ENCODE measurements around the gene SYNDIG1.

The SYNDIG1 gene

GRCh38 chr20:24566656-24567055, 97.2 kb downstream of the SYNDIG1 start:
- TF ChIP-seq CTCF (IDR thresholded peaks at IDR 0.05) = no peak
- Histone ChIP-seq H3K27ac (no peak overlapping the region), H3K4me3 (ENCODE audit: low read depth in 1 of 2, low read length in 1 of 2) (no peak overlapping the region), H3K4me1 (ENCODE audit: control insufficient read depth in 1 of 2, insufficient read depth in 1 of 2, low read depth in 1 of 2, low read length in 1 of 2) (no peaks in the 10 kb centered on the region), H3K36me3 (no peaks in the 10 kb centered on the region), H3K9me3 (no peaks in the 10 kb centered on the region), H3K27me3 (no peaks in the 10 kb centered on the region)

GRCh38 chr20:24567508-24567907, 98.1 kb downstream of the SYNDIG1 start:
- Histone ChIP-seq H3K4me1 (ENCODE audit: control insufficient read depth in 1 of 2, insufficient read depth in 1 of 2, low read depth in 1 of 2, low read length in 1 of 2) (no peaks in the 10 kb centered on the region), H3K9me3 (no peaks in the 10 kb centered on the region), H3K4me3 (ENCODE audit: low read depth in 1 of 2, low read length in 1 of 2) (no peak overlapping the region), H3K36me3 (no peaks in the 10 kb centered on the region), H3K27ac (no peak overlapping the region), H3K27me3 (no peaks in the 10 kb centered on the region)
- no peak for TF ChIP-seq CTCF (IDR thresholded peaks at IDR 0.05)

GRCh38 chr20:24568842-24569241, 99.4 kb downstream of the SYNDIG1 start:
- Histone ChIP-seq H3K9me3 (no peaks in the 10 kb centered on the region), H3K27ac (no peak overlapping the region), H3K4me1 (ENCODE audit: control insufficient read depth in 1 of 2, insufficient read depth in 1 of 2, low read depth in 1 of 2, low read length in 1 of 2) (no peaks in the 10 kb centered on the region), H3K4me3 (ENCODE audit: low read depth in 1 of 2, low read length in 1 of 2) (no peak overlapping the region), H3K36me3 (no peaks in the 10 kb centered on the region), H3K27me3 (no peaks in the 10 kb centered on the region)
- no peak for TF ChIP-seq CTCF (IDR thresholded peaks at IDR 0.05)

- no peaks in the 10 kb centered on the region for H3K9me3 ChIP-seq
- H3K4me1 ChIP-seq (ENCODE audit: control insufficient read depth in 1 of 2, insufficient read depth in 1 of 2, low read depth in 1 of 2, low read length in 1 of 2) = no peaks in the 10 kb centered on the region
- H3K36me3 ChIP-seq = no peaks in the 10 kb centered on the region
- H3K27me3 ChIP-seq = no peaks in the 10 kb centered on the region
- TF ChIP-seq CTCF (IDR thresholded peaks at IDR 0.05) = no peak
- no peak overlapping the region for H3K4me3 ChIP-seq (ENCODE audit: low read depth in 1 of 2, low read length in 1 of 2)
- no peak overlapping the region for H3K27ac ChIP-seq
Measured at GRCh38 chr20:24571159-24571558, 101.7 kb downstream of the SYNDIG1 start.

GRCh38 chr20:24572140-24572539, 102.7 kb downstream of the SYNDIG1 start:
- H3K4me3 ChIP-seq (ENCODE audit: low read depth in 1 of 2, low read length in 1 of 2) = no peak overlapping the region
- no peak for TF ChIP-seq CTCF (IDR thresholded peaks at IDR 0.05)
- no peaks in the 10 kb centered on the region for H3K36me3 ChIP-seq
- no peaks in the 10 kb centered on the region for H3K27me3 ChIP-seq
- no peaks in the 10 kb centered on the region for H3K9me3 ChIP-seq
- H3K27ac ChIP-seq = no peak overlapping the region
- no peaks in the 10 kb centered on the region for H3K4me1 ChIP-seq (ENCODE audit: control insufficient read depth in 1 of 2, insufficient read depth in 1 of 2, low read depth in 1 of 2, low read length in 1 of 2)

GRCh38 chr20:24572862-24573261, 103.4 kb downstream of the SYNDIG1 start:
- Histone ChIP-seq H3K4me1 (ENCODE audit: control insufficient read depth in 1 of 2, insufficient read depth in 1 of 2, low read depth in 1 of 2, low read length in 1 of 2) (no peaks in the 10 kb centered on the region), H3K36me3 (no peaks in the 10 kb centered on the region), H3K27me3 (no peaks in the 10 kb centered on the region), H3K27ac (no peak overlapping the region), H3K9me3 (no peaks in the 10 kb centered on the region), H3K4me3 (ENCODE audit: low read depth in 1 of 2, low read length in 1 of 2) (no peak overlapping the region)
- no peak for TF ChIP-seq CTCF (IDR thresholded peaks at IDR 0.05)

Data from neutrophil (primary cell).